GM18526 (cell line): ENCODE measurements around the gene GUCY1A1.

Source experiments
- POLR2A ChIP-seq: IDR thresholded peaks from 3 replicates; pipeline ENCODE4 v1.6.1; 2011; ENCODE audit not compliant: insufficient read length; ENCODE audit errors: extremely low read depth

Gene GUCY1A1

DNA sequence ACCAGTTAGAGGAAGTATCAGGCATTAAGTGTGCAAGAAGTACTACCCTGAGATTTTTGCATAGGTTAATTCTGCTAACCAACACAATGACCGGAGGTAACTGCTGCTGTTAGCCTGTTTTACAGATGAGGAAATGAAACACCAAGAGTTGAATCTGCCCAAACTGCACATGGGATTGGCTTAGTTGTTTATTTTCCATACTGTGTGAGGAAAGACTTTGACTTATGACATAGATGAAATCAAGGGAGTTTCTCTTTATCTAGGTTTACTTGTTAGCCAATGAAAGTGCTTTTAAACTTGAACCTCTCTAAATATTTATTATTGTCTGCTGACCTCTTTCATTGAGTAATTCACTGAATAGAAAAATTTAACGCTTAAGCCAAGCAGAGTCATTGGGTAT lies 102.4 kb downstream of the GUCY1A1 start:
- no peak for TF ChIP-seq POLR2A

GRCh38 chr4:155772459-155773195 lies 106.0 kb downstream of the GUCY1A1 start:
- TF ChIP-seq POLR2A: no peak

DNA sequence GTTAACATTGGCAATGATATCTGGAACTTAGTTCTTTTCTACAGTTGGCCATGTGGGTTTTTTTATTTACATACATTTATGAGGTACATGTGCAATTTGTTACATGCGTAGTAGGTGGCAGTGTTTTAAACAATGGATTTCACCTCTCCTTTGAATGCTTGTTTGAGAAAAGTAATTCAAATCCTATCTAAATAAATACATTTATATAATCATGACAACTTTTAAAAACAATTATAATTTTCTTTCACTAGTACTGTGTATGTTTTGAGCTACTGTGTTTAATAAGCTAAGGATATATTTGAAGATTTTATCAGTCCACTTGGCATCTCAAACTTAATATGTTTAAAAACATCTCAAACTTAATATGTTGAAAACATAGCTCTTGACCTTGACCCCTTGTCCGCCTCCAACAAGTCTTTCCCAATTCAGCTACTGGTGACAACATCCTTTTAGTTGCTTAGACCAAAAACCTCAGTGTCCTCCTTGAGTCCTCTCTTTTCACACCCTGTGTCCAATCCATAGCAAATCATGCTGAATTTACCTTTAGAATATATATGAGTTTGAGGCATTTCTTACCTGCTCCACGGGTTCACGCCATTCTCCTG lies 106.7 kb downstream of the GUCY1A1 start:
- TF ChIP-seq POLR2A: no peak

- no peak for TF ChIP-seq POLR2A
Measured at GRCh38 chr4:155774033-155774432, 107.4 kb downstream of the GUCY1A1 start.

DNA sequence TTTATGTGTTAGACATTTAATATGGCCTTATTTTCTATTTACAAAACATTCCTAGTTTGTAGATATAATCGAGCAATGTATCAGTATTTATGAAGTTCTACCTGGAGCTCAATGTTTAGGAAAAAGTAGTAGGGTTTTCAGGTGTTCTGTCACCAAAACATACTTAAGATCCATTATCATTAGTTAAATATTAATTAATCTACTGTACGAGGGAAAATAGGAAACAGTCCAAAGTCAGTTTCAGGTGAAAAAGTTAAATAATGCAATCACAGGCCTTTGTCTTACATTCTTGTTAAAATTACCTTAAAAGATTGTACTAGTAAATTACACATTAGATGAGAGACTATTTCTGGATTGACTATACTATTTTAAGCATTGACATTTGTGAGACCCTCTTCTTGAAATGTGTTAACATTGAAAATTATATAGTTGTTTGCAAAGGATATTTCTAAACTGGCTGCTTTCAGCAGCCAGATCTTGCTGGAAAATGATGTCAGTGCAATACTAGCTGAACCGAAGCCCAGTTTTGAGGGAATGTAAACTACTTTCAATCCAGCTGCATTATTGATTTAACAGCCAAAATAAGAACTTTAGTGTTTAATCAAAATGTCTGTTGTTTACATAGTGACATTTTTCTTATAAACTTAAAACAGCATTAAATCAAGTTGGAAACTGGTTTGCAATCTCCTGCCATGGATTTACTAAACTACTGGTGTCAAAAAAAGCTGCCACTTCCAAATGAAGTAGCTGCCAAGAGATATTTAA lies 111.5 kb downstream of the GUCY1A1 start:
- no peak for TF ChIP-seq POLR2A

GRCh38 chr4:155780775-155781174 lies 114.1 kb downstream of the GUCY1A1 start:
- TF ChIP-seq POLR2A: no peak

GRCh38 chr4:155781249-155781831 lies 114.7 kb downstream of the GUCY1A1 start:
- TF ChIP-seq POLR2A: no peak
